COLO829 (cell line): ENCODE data around the gene PLEKHO1.

Source experiments
- DNase-seq: peaks from one replicate; pipeline ENCODE4 v3.0.0; 2012; ENCODE audit warnings: low spot score

Gene PLEKHO1

GRCh38 chr1:150150133-150151021 lies 661 bp downstream of the PLEKHO1 start:
- DNase-seq: no peak

GRCh38 chr1:150151291-150152181 lies 1.8 kb downstream of the PLEKHO1 start:
- DNase-seq: no peak

GRCh38 chr1:150152182-150152536 lies 2.4 kb downstream of the PLEKHO1 start:
- DNase-seq: no peak

- DNase-seq: peak; percentile 64
Measured at GRCh38 chr1:150152772-150153456, 3.2 kb downstream of the PLEKHO1 start.

- no peak for DNase-seq
Measured at GRCh38 chr1:150154143-150154542, 4.4 kb downstream of the PLEKHO1 start.

- no peak for DNase-seq
Measured at GRCh38 chr1:150155413-150156071, 5.8 kb downstream of the PLEKHO1 start.

GRCh38 chr1:150156868-150157603 lies 7.3 kb downstream of the PLEKHO1 start:
- DNase-seq: no peak

GRCh38 chr1:150159550-150159949 lies 9.8 kb downstream of the PLEKHO1 start:
- DNase-seq: no peak

GRCh38 chr1:150160964-150161621 lies 11.4 kb downstream of the PLEKHO1 start:
- no peak for DNase-seq

GRCh38 chr1:150161747-150162581 lies 12.2 kb downstream of the PLEKHO1 start:
- DNase-seq: no peak

- no peak for DNase-seq
Measured at GRCh38 chr1:150162582-150162861, 12.8 kb downstream of the PLEKHO1 start.

GRCh38 chr1:150162862-150163706 lies 13.4 kb downstream of the PLEKHO1 start:
- peak; percentile 98 for DNase-seq

GRCh38 chr1:150164224-150164623 lies 14.5 kb downstream of the PLEKHO1 start:
- DNase-seq: no peak

GRCh38 chr1:150164779-150165178 lies 15.1 kb downstream of the PLEKHO1 start:
- no peak for DNase-seq

GRCh38 chr1:150165622-150166612 lies 16.2 kb downstream of the PLEKHO1 start:
- peak; percentile 65 for DNase-seq

- DNase-seq: peak; percentile 76
Measured at GRCh38 chr1:150168960-150169601, 19.4 kb downstream of the PLEKHO1 start.

- no peak for DNase-seq
Measured at GRCh38 chr1:150171801-150172200, 22.1 kb downstream of the PLEKHO1 start.
